ENCODE measurements around the gene PNP.
"Not testable (repeated sequence)": the region's sequence is repeated elsewhere in the genome, so short reads cannot be mapped to it uniquely, and the experiment has no call there.

PNP gene

DNA sequence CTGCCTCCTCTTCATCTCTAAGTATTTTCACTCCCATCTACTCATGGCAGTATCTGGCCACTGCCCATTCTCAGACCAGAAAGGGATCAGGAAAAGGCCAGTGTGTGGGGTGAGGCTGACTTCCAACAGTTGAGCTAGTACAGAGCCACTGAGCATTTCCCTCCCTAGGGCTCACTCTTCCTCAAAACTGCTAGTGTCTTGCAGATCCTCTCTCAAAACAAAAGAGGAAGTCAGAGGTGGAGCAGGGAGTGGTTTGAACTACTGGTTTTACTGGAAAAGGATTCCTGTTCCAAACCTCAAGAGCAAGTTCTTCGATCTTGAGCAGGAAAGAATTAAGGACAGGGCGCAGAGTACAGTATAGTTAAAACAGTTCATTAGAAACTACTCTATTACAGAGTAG is 24.4 kb downstream of the PNP start:
- no peak for DNase-seq

DNA sequence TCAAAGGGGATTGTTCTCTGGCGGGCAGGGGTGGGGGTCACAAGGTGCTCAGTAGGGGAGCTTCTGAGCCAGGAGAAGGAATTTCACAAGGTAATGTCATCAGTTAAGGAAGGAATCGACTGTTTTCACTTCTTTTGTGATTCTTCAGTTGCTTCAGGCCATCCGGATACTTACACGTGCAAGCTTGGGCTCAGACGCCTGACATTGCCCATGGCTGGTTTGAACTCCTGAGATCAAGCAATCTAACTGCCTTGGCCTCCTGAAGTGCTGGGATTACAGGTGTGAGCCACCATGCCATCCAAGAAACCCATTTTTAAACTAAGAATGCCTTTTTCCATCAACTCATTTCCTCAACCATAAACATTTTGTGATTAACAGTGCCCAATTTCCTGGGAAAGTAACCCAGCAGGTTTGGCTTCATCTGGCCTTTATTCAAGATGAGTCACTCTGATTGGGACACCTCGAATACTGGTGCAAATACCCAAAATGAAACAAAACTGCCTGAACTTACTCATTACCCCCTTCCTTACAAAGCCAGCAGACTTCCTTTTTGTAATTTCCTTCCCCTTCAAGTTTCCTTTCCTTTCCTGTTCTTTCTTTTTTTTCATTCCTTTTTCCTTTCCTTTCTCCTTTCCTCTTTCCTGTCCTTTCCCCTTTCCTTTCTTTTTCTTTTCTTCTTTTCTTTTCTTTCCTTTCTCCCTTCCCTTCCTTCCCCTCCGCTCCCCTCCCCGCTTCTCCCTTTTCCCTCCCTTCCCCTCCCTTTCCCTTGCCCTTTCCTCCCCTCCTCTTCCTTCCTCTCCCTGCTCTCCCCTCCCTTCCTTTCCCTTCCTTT is 25.9 kb downstream of the PNP start:
- DNase-seq: no peak

GRCh38 chr14:20498622-20499021 is 29.4 kb downstream of the PNP start:
- DNase-seq: no peak

GRCh38 chr14:20499108-20499507 is 29.9 kb downstream of the PNP start:
- no peak for DNase-seq

- no peak for DNase-seq
These were observed 30.7 kb downstream of the PNP start for GRCh38 chr14:20499881-20500280.

GRCh38 chr14:20501346-20501745 is 32.1 kb downstream of the PNP start:
- DNase-seq: no peak

DNA sequence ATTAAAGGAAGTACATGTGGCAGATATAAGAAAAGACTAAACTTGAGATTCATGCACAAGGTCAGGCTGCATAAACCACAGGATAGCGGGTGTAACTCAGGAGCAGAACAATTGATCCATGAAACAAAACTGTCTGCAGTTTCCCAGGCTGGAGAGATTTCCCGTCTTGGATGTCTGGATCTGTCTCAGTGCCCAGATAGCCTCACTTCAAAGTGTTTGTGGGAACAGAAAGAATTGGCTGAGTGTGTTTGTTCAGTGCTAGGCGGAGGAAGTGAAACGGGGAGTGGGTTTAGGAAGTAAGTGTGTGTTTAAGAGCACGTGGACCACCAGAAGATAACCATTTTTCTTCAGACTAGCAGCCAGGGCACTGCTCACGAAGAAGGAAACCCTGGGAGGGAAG is 34.7 kb downstream of the PNP start:
- no peak for DNase-seq

DNA sequence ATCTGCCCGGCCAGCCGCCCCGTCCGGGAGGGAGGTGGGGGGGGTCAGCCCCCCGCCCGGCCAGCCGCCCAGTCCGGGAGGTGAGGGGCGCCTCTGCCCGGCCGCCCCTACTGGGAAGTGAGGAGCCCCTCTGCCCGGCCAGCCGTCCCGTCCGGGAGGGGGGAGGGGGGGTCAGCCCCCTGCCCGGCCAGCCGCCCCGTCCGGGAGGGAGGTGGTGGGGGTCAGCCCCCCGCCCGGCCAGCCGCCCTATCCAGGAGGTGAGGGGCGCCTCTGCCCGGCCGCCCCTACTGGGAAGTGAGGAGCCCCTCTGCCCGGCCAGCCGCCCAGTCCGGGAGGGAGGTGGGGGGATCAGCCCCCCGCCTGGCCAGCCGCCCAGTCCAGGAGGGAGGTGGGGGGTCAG is 37.1 kb downstream of the PNP start:
- not testable (repeated sequence) for DNase-seq

GRCh38 chr14:20506752-20507151 is 37.5 kb downstream of the PNP start:
- not testable (repeated sequence) for DNase-seq

DNA sequence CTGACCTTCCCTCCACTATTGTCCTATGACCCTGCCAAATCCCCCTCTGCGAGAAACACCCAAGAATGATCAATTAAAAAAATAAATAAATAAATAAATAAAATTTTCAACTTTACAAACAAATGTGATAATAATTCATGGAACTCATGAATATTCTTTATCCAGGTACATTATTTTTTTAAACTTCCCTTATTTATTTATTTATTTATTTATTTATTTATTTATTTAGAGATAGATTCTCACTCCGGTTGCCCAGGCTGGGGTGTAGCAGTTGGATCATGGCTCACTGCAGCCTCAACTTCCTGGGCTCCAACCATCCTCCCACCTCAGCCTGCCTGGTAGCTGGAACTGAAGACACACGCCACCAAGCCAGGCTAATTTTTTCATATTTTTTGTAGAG is 38.3 kb downstream of the PNP start:
- not testable (repeated sequence) for DNase-seq

- DNase-seq: no peak
These were observed 39.2 kb downstream of the PNP start for GRCh38 chr14:20508367-20508766.

DNA sequence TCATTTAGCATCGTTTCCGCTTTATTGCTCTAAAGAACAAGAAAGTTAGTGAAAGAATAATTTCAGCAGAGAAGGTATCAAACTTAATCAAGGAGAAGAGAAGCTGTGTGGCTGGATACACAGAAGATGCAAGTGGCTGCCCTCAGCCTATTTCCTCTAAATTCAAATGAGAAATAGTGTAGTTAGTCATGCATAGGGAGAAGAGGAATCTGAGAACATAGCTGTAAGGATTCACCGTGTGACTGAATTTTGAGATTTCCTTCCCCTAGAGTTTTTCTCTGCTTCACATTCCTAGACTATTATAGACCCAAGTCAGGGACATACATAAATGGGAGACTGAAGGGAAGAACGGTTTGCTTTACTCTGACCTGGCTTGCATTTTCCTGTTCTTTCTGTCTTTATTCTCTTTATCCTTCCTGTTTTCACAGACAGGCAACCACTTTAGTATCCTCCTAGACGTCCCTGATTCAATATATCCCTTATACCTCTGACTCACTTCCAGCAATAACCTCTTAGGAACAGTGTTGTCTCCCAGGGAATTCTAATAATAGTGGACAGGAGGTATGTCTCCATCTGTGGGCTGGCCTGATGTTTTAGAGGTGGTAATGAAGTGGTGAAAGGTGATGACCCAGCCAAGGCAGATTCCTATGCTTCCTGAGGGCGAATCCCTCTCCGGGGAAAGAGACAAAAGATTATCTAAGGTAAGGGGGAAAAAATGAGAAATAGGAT is 43.1 kb downstream of the PNP start:
- DNase-seq: no peak

DNA sequence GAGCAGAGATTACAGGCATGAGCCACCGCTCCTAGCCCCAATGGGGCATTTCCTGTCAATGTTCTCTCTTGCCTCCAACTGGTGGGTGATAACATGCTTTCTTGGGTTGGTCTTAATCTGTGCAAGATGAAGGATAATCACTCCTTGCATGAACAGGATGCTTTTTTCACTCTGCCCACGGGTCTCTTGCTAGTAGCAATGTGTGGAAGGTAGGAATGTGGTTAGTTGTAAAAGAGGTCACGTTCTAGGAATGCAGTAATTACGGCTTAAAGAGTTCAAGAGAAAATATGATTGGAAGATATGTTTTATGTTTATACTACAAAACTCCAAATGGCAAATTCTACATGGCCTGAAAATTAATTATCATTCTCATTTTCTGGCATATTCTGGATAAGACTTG is 46.6 kb downstream of the PNP start:
- DNase-seq: no peak

DNA sequence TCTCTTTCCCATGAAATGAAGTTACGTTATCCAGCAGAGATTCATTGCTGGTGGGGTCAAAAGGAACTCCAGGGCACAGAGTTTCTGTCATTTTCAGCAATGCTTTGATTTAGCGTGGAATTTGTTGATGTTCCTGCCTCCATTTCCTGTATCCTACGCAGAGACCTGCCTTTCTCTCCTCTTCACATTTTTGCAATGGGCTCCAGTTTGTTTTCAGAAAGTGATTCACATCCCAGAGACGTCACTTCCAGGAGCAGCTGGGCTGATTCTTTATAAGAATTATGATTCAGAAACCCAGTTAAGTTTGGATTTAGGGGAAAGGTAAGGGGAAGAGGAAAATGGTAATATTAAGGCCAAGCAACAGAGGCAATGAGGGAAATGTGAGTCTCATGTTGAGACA is 47.7 kb downstream of the PNP start:
- no peak for DNase-seq

GRCh38 chr14:20522332-20522731 is 53.1 kb downstream of the PNP start:
- DNase-seq: no peak

DNA sequence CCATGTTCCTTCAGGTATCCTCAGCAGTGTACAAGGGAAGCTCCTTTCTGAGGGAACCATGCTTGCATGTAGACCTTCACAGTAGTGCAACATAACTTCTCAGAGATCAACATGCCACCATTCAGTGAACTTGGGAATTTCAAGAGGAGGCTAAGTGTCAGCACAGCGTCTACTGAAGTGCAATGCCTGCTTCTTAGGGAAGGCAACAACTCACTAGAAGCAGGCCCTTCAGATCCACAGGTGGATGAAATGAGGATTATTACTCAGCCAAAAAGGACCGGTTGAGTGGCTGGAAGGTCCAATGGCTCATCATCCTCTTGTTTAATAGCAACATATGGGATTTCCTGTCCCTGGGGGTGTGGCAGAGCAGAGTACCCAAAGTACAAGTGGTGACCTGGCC is 54.8 kb downstream of the PNP start:
- no peak for DNase-seq
